DMS53 treated with DMSO at 0.1 percent for 48 hours (cell line): ENCODE results near the gene ADA.

Source experiments
- DNase-seq: peaks from one replicate; lab custom pipeline; 2025; ENCODE audit not compliant: unreplicated experiment; lab: John Stamatoyannopoulos, UW

ADA gene

DNA sequence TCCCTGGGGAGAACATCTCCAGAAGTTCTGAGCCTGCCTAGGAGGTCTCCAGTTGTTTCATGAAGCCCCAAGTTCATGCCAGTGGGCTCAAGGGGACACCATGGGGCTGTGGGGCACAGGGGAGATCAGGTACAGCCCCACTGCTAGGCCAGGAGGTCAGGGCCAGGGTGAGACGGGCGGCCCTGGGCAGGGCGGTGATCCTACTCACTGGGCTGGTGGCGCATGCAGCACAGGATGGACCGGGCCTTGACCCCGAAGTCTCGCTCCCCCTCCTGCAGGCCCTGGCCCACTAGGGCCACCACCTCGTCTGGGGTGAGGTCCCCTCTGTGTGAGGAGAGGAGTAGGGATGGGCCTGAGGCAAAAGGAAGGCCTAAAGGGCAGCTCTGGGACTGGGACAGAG lies 26.1 kb downstream of the ADA start:
- no peak for DNase-seq

DNA sequence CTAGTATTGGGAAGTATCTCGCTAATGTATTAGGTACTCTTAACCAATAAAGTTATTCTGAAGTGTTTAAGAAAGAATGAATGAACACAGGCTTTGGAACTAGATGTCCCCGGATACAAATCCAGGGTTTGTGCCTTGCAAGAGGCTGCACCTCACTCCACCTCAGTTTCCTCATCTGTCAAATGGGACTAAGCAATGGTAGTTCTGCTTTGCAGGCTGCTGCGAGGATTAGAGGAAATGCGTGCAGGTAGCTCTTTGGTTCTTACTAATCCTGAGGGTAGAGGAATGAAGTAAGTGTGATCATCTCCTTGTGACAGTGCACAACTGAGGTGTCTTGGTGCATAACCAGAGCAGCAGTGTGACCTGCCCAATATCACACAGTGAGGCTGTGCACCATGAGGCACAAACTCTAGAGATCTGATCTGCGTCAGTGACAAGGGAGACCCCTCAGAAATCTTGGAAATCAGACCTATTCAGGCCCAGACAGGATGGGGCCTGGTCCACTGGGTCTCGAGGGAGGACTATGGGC lies 26.7 kb downstream of the ADA start:
- DNase-seq, result no peak

- no peak for DNase-seq
Measured at GRCh38 chr20:44624152-44624551, 27.3 kb downstream of the ADA start.

- DNase-seq, result no peak
Measured at GRCh38 chr20:44622501-44623270, 28.8 kb downstream of the ADA start.

GRCh38 chr20:44621939-44622338 lies 29.6 kb downstream of the ADA start:
- no peak for DNase-seq

DNA sequence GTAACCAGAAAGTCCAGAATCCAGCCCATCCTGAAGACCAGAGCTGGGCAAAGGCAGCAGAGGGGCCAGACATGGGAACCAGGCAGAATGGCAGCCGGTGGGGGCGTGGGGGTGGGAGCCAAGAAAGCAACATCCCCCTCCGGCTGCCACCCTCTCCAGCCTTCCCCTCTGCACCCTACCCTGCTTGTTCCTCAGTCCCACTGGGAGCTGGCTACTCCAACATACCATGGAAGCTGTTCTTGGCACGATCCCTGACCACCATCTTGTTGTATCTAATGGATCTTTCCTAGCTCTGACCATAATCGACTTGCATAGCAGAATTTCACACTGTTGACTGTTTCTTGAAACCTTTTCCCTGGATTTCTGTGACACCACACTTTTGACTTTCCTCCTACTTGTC lies 30.2 kb downstream of the ADA start:
- no peak for DNase-seq

GRCh38 chr20:44620030-44620429 lies 31.5 kb downstream of the ADA start:
- DNase-seq, result no peak

DNA sequence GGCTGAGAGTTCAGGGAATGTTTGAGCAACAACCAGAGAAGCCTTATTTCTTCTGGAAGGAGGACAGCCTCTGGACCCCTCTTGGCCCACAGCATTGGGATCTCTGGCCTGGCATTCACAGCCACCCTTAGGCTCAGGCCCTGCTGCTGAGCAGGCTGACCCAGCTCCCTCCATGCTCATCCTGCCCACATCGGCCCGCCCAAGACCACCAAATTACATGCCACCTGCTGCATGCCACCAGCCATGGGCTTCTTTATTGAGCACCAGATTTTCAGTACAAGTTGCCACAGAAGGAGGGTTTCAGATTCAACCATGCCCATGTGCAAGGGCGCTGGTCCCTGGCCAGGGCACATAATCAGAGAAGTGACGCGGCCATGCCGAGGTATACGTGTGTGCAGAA lies 32.2 kb downstream of the ADA start:
- no peak for DNase-seq

DNA sequence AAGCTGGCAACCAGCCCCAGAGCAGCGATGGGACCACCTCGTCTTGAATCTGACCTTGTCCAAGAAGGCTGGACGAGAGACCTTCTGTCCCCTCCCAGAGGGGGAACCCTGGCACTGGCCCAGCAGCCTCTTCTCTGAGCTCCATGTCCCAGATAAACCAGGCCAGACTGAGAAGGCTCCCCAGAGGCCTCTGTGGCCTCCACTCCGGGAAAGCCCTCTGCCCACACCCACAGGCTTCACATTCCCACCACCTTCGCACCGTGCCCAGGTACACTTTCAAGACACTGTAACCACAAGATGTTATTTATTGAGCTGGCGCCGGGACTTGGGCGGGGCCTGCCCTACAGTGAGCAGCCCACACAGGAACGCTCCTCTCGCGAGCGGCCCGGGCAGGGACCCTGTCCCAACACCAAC lies 33.2 kb downstream of the ADA start:
- DNase-seq, result no peak

DNA sequence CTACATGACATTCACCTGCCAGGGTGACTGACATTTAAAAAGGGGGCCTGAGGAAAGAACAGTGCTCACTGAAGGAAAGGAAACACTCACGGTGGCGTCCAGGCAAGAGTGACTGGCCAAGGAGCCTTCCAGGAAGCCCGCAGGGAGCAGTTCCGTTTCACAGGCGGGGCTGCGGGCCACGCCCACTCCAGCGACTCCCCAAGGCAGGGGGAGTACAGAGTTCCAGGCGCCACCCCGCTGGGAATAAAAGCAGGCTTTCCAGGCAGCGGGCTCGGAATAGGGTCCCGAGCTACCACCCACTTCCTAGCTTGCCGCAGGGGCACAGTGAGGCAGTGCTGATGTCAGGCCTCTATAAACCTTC lies 34.9 kb downstream of the ADA start:
- no peak for DNase-seq

GRCh38 chr20:44615876-44616603 lies 35.5 kb downstream of the ADA start:
- no peak for DNase-seq

- DNase-seq, result no peak
Measured at GRCh38 chr20:44615169-44615791, 36.2 kb downstream of the ADA start.

DNA sequence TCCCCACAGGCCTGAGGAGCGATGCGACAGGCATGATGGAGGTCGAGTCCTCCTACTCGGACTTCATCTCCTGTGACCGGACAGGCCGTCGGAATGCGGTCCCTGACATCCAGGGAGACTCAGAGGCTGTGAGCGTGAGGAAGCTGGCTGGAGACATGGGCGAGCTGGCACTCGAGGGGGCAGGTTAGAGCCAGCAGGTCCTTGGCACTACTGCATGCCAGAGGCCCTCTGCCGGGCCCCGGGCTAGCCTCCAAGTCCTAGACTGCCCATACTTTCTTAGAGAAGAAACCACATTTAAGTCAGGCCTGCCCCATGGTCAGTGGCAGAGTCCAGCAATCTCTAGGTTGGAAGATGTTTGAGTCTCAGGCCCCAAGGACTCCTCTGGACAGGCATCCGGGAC lies 37.0 kb downstream of the ADA start:
- DNase-seq, result no peak

- DNase-seq, result no peak
Measured at GRCh38 chr20:44613575-44613974, 37.9 kb downstream of the ADA start.

- DNase-seq, result no peak
Measured at GRCh38 chr20:44610313-44610962, 41.1 kb downstream of the ADA start.

DNA sequence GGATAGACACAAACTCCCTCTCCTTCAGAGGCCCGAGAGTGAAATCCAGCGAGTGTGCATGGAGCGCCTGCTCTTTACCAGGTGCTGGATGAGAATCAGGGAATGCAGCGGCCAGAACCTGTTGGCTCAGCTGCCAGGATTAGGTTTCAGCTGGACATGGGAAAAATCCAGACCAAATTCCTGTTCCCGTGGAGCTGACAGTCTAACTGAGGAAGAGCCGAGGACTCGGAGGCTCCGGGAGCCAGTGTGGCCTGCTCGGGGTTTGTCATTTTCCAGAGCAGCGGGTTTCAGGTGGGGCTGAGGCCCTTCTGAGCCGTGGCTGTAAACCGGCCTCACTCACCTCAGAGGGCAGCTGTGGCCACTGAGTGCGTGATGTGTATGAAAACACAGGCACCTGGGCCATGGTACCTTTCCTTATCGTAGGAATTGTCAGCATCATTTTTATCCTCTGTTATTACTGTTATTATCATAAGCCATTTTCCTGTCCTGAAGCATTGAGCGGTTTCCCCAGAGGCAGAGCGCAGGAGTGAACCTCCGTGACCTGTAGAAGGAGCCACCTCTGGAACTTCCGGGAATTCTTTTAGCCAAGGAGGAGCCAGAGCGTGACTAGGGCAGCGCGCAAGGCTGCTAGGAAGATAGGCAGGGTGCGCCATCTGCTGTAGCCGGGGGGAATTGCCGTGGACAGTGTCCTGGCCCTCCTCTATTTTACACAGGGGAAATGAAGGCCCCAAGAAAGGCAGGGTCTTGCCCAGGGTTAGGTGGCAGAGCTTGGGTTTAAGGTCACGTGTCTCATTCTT lies 41.8 kb downstream of the ADA start:
- peak; percentile 95 for DNase-seq

DNA sequence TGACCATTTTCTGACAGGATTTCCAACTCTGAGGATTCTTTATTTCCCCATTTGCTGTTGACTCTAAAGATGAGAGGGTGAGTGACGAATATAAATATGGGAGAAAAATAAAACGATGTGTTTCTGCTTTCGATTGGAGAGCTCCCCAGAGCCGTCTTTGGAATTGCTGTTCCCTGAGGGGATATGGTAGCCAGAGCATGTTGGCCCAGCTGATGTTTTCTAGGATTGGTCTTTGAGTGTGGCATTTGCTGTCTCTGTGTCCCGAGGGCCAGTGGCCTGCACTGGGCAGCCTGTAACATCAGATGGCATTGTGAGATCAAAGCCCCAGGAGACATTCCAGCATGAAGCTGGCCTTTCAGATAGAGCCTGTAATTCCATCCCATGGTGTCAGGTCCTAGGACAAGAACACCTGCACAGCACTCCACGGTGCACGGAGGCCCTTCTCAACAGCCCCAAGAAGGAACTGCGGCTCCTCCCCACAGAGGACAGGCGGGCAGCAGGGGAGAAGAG lies 42.4 kb downstream of the ADA start:
- peak; percentile 67 for DNase-seq

DNA sequence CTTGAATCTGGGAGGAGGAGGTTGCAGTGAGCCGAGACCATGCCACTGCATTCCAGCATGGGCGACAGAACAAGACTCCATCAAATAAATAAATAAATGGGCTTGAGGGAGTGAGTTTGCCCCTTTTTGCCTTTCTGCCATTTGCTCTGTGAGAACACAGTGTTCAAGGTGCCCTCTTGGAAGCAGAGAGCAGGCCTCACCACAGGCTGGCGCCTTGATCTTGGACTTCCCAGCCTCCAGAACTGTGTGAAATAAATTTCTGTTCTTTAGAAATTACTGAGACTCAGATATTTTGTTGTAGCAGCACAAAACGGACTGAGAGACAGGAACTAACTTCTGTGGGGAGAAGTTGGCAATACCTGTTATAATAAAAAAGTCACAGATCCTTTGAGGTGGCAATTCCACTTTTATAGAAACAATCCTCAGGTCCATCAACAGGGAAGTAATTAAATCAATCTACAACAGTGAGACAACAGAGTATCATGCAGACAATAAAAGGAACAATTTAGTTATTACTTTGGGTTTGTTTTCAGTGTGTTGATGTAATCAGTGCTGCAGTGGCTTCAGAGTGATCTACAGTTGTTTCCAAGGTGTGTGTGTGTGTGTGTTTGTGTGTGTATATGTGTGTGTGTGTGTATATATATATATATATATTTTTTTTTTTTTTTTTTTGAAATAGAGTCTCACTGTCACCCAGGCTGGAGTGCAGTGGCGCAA lies 44.6 kb downstream of the ADA start:
- no peak for DNase-seq

- DNase-seq, result no peak
Measured at GRCh38 chr20:44603327-44603726, 48.2 kb downstream of the ADA start.

DNA sequence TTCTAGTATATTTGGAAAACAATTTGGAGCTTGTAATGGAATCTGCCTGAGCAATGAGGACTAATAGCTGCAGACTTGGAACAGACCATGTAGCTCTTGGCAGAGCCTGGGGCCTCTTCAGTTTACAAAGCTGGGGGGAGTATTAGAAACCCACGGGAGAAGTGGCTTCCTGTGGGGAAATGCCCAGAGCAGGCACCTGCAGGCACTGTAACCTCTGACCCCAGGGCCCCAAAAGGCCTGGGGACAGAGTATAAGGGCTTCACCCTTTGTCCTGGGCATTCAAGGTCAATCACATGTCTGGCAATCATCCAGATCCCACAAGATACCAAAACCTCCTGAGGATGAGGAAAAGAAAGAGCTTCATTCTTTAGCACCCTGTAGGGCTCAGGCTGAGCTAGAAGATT lies 49.7 kb downstream of the ADA start:
- no peak for DNase-seq
